HG03460 (cell line): ENCODE data around the gene MAPK11.
A peak's percentile ranks its signal among the peaks of the same experiment; 100 is the strongest.

Experiments
- ATAC-seq: cut with Tn5 transposase; IDR thresholded peaks from one replicate; pipeline ENCODE4 v1.9.1; 2021; ENCODE audit not compliant: unreplicated experiment

MAPK11 gene

DNA sequence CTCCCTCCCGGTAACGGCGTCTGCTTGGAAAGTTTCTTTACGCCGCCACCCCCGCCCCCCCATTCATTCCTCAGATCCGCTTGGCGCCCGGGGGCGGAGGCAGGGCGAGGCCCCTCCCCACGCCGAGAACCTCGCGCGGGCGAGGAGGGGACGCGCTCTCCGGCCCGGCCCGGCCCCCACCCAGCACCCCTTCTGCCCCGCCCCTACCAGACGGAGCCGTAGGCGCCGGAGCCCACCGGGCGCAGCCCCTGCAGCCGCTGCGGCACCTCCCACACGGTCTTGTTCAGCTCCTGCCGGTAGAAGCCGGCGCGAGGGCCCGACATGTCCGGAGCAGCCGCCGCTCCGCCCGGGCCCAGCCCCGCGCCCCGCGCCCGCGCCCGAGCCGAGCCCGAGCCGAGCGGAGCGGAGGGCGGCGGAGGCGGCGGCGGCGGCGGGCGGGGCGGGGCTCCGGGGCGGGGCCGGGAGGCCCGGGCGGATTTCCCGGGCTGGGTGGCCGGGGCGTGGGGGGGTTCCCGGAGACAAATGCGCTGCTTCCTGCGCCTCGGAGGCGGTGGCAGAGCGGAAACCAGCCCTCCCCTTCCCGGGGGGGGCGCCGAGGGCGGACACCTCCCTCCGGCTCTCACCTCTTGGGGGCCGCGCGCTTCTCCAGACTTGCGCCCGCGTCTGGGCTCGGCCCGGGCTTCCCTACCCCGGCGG is at the start of gene MAPK11:
Gene MAPK11 (minus strand): TSS at position 411 of the 696 bp plus-strand sequence. CDS start 88 bp downstream, at position 323.
- ATAC-seq: no peak

DNA sequence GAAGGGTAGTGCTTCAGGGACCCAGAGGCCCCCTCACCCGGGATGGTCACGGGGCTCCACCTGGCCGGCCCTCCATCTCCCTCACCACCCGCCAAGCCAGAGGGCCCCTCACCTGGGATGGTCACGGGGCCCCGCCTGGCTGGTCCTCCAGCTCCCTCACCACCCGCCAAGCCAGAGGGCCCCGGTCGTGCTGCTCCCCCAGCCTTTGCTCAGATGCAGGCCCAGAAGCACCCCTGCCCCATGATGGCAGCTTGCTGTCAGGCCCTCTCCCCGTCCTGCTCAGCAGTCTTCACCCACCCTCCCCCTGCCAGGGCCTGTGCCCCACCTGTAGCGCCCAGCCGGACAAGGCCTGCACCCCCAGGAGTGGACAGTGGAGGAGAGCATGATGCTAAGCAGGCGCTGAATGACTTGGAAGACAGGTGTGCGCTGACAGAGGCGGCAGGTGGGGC is 49.3 kb upstream of the MAPK11 start:
- ATAC-seq: no peak

DNA sequence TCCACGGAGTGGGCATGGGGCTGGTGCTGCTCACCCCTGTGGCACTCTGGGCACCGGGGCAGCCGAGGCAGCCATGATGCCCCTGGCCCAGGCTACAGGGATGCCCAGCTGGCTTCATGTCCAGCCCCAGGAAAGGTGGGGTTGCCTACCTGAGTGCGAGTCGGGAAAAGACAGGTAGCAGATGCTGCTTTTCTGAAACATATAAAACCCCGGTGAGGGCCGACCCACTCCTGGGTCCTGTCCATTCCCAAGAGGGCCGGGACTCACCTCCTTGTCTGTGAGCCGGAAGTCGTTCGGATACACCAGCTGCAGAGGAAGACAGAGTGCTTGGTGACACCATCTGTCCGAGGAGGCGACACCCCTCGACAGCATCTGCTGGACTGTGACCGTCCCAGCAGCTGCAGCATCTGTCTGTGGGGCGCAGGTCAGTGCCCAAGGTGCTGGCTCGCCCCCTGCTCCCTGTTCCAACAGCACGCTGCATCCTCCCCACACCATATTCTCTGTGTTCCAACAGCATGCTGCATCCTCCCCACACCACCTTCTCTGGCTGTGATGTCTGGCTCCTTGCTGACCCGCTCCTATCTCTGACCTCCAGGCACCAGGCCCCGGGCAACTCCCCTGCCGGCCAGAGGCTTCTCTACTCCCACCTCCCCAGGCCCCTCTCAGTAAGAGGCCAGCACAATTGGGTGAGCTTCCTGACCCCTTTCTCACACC is 48.7 kb upstream of the MAPK11 start:
- no peak for ATAC-seq

DNA sequence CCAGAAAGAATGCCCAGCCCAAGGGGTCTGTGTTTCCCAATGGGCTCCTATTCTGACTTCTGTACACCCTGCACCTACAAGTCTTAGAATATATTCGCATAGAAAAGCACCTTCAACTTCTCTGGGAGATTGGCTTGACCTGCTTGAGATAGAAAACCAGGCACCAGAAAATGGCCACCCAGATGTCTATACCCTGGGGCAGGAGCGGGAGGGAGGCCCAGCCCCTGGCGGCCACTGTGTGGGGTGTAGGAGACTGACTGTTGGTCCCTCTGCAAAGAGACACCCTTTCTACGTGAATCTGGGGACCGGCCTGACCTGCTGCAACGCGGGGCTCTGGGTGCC is 48.1 kb upstream of the MAPK11 start:
- no peak for ATAC-seq

DNA sequence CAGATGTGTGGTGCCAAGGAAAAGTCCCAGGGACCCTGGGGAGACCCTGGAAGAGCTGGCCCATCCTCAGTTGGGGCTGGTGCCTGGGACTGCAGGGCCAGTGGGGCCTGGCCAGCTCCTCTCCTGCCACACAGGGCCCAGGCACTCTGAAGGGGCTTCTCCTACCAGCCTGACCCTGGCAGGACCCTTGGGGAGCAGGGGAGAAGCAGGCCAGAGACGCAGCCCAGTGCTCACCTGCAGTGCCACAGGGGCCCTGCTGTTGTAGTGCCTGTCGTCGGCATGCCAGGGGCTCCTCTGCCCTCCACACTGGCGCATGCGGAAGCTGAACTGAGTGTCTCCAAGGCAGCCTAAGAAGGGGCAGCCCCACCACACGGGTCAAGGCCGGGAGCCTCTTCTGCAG is 47.5 kb upstream of the MAPK11 start:
- no peak for ATAC-seq

DNA sequence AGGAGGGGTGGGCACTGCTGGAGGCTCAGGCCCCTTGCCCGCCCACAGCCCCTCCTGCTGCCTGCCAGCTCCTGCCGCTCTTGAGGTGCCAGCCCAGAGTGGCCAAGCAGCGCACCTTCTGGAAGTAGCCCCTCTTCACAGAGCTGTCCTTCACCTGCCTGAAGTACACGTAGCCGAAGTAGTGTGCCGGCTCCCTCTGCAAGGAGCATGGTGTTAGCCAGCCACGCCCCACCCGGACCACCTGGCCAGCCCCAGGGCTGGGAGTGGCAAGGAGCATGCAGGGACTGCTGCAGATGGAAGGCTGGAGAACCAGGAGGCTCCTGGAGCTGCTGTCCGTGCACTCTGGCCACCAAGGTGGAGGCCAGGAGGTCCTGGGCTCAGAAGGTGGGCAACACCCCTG is 47.0 kb upstream of the MAPK11 start:
- no peak for ATAC-seq

DNA sequence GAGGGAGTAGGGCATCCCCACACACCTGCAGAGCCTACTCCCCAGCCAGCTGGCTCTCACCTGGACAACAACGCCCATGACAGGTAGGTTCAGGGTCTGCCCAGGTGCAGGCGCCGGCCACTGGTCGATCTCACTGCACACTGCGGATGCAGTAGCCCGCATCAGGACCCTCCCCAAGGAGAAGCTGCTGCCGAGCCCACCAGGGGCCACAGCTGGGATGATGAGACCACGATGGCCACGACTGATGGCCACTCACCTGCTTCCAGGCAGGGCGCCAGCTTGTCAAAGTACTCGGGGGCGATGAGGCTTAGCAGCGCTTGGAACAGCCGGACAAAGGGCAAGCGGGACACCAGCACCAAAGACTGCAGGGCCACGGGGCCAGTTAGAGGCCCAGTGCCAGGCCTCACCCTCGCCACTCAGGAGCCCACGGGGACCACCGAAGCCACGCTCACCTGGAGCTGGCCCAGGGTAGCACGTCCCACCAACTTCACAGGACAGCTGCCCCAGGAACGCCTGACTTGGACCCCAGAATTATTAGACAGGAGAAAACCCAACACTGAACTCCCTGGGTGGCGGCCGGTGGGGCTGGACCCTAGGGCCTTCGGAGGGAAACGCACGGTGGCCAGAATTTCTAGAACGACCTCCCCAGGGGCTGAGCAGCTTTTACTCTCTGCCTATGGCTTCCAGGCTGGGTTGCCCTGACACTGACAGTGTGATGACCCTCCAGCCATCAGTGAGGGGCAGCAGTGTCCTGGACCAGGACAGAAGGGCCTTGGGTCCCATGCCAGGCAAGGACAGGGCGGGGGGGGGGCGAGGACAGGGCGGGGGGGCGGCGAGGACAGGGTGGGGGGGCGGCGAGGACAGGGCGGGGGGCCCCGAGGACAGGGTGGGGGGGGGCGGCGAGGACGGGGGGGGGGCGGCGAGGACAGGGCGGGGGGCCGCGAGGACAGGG is 46.2 kb upstream of the MAPK11 start:
- ATAC-seq: no peak

DNA sequence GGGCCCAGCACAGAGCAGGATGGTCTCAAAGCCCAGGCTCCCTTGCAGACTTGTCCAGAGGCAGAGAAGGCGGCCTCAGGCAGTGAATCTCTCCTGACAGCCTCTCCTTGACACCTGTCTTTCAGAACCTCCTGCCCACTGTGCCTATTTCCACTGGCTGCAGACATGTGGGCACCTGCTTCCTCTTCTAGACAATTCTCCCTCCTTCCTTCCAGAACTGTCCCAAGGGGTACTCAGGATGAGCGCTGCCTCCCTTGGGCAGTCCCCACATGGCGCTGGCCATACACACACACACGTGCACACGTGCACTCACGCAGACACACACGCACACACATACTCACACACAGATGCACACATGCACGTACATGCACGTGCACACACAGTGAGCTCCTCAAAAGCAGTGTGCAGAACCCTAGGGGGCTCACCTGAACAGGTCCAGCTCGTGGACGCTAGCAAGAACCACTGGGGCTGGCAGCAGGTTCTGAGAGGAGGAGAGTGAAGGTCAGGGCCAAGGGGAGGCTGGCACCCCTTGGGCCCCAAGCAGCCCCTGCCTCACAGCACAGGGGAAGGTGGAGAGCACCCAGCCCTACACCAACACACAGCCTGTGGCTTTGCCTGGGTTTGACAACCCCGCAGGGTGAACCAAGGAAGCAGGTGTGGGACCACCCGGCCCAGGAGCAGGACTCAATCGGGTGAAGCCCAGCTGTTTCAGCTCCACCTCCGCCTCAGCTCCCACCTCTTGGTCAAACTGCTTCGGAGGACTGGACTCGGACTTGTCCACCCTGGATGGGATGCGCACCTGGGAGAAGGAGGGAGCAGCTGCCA is 45.3 kb upstream of the MAPK11 start:
- ATAC-seq: no peak

DNA sequence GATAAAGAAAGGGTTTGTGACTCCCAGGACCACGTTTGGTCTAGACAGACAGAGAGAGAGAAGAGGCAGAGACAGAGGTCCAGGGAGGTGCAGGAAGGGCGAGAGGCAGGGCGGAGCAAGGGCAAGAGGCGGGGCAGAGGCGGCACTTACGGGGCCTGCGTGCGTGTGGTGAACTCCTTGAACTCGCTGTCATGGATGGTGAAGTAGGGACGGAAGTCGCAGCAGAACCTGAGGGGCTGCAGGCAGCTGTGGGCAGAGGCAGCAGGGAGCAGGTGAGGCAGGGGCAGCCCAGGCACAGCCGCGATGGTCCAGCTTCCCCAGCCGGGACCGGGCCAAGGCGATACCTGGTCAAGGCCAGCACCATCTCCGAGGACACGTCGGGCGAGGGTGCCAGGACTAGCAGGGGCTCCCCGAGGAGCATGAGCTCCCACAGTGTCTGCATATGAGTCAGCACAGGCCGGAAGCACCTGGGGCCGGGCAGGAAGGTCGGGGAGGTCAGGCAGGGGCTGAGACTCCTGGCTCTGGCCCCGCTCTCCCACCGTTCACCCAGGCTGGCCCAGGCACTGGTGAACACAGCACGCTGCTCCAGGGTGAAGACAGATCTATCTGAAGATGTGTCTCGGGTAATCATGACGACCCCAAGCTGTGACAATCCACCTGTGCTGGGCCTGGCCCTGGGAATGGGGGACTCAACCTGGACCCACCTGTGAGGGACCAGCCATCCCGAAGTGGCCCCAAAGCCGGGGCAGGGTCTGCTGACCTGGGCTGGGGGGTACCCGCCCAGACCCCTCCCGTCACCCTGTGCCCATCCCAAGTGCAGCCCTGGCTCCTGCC is 44.5 kb upstream of the MAPK11 start:
- ATAC-seq: peak; percentile 73

DNA sequence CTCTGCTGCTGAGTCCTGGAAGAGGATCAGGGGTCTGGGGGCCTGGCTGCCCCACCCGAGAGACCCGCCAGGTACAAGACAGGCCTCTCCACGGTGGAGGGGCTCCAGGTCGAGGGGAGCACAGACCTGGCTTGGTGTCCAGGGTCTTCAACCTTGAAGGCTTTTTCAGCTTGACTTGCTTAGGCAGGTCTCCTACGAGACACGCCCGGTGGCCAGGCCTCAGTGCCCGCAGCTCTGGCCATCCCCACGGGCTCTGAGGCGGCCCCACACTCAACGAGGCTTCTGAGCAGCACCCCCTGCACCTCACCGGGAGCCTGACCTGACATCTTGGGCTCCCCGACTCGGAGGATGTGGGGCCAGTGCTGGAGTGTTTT is 43.9 kb upstream of the MAPK11 start:
- no peak for ATAC-seq

DNA sequence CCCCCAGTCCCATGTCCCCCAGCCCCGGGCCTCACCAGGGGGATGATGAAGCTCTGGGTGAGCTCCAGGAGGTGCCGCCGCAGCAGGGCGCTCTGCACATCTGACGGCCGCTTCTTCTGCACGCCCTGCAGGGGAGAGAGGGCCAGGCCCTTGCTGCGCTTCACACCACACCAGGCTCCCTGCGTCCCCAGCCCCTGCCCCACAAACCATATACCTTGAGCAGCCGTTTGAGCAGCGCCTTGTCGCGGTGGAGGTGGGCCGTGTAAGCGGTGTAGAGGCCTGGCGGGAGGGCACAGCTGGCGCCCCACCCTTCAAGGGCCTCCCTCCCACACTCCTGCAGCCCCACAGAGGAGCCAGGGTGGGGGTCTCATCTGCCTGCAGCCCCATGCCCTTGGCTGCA is 43.4 kb upstream of the MAPK11 start:
- no peak for ATAC-seq

DNA sequence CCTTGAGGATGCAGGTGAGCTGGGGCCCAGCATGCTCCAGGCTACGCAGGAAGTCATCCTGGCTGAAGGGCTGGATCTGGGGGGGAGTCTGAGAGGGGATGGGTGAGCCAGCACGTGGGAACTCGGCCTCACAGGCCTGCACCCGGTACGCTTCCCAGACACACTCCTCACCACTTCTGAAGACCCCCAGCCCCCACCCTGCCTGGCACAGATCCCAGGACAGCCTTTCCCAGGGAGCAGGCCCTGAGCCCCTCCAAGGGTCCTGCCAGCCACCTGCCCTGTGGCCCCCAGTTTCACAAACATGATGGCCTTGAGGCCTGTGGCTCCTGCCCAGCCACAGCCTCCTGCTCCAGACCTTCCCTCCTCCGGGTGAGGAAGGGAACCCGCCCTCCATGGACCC is 42.8 kb upstream of the MAPK11 start:
- ATAC-seq: no peak

DNA sequence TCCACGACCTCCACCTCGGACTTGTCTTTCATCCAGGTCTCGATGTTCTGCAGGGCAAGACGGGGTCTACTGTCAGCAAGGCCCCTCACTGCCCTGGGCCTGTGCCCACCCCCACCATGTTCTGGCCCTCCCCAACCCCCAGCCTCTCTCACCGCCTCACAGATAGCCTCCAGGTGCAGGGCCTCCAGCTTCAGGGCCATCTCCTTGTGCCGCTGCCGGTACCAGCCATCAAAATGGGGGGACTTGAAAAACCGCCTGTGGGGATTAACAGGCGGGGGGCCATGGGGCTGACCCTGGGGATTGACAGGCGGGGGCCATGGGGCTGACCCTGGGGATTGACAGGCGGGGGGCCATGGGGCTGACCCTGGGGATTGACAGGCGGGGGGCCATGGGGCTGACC is 42.2 kb upstream of the MAPK11 start:
- ATAC-seq: no peak

DNA sequence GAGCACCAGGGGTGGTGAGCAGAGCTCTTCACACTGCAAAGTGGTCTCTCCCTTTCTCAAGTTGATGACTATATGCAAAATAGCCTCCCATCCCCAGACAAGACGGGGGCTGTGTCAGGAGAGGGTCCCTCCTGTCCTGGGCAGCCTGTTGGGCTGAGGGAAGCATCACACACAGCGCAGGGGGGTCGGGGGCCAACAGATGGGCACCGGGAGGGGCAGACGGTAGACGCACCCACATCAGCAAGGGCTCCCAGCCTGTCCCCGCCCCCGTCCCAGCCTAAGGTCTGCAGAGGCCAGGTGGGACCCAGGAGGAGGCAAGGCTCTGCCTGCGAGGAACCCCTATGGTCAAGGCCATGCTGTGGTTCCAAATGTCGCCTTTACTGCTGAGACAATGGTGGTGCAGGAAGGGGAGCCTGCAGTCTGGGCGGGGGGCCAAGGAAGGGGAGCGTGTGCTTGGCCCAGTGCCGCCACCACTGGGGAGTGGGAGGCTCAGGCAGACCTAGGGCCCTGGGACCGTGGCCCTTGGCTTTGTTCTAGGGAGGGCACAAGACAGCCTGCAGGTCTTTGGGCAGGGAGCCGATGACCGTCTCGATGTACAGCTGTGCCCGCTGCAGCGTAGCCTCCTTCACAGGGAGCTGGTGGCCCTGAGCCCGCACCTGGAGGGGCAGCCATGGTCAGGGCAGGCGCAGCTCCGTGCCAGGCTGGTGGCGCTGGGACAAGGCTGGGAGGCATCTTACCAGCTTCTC is 41.6 kb upstream of the MAPK11 start:
- ATAC-seq: no peak

DNA sequence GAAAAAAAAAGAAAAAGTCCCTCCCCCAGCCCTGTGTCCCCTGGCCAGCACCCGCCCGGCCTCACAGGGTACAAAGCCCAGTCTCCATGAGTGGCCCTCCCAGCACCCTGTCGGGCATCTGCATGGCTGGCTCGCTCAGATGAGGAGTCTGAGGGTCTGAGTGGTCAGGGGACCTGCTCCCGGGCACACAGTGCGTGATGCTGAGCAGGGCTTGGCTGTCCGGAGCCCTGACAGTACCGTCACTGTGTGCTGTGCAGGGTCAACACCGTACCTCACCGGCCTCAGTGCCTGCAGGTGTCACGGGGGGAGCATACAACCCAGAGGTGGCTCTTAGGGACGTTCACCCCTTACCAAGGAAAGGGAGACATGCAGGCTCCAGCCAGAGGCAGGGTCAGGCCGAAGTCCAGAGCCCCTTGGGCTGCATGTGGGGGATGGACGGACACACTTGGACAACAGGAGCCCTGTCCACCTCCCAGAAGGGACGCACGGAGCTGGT is 40.8 kb upstream of the MAPK11 start:
- ATAC-seq: no peak

DNA sequence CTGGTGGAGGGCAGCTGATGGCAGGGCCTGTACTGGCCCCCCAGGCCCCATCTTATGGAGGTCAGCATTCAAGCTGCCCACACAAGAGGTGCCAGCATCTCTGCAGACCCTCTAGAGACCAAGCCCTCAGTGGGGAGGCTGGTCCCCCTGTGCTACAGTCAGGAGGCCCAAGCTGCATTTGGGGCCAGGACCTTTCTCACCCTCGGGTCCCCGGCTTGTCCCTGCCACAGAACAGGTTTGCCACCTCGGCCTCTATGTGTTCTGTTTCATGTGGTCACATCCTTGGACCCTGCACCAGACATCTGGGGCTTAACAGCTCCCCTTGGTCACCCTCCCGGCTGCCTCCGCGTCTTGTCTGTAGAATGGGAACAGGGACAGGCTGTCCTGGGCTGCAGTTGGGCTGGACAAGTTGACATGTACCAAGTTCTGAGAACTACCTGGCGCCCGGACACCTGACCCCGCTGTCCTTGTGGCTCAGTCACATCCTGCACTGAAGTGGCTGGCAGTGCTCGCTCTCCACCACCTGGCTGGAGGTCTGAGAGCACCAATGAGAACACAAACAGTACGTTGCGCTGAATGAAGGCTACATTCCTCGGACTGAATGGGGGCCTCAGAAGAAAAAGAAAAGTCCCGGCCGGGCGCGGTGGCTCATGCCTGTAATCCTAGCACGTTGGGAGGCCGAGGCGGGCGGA is 40.0 kb upstream of the MAPK11 start:
- ATAC-seq: no peak

DNA sequence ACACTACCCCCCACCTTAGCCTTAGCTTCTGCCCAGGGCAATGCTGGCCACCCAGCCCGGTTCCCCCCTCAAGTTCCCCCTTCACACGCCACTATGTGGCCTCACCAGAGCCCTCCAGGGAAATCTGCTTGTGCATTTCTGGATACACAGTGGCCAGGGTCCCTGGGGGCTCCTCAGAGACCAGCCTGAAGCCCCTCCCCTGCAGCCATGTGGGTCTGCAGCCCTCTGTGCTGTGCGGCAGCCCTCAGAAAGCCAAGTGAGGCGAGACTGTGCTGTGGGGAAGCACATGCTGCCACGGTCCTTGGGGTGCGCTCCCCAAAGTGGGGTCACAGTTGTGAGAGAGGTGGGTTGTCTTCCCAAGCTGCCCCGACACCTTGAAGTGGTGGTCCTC is 39.4 kb upstream of the MAPK11 start:
- ATAC-seq: no peak

DNA sequence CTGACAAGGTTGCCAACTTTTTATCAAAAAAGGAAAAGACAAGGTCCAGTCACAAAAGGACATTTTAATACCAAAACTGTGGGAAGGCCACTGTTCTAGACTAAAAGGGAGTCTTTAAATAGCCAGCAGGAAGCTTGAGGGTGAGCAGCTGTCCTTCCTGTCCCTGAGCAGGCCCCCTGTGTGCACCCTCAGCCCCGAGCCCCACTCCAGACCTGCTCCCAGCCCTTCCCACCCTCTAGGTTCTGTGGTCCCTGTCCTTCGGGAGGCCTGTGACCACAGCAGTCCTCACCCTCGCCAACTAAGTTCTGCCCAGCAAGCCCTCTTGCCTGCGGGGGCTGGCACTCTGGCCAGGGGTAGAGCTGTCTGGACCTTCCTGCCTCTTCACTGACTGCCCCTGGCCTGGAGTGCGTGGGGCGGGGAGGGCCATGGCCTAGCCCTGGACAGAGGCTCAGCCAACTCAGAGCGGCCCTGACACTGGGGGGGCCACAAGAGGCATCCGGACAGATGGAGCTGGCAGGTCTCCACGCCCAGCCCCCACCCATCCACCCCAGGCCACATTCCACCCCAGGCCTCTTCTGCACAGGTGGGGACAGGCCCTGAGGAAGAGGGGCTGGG is 38.9 kb upstream of the MAPK11 start:
- ATAC-seq: no peak
